ENCODE data around the gene GNG2. TPM values are rescaled to one million over a fixed set of nuclear protein-coding genes. Genes with fewer than 3 reads are reported as not detected.

The GNG2 gene
- total and polyA plus RNA-seq, 10 of the 15 experiments (the other 5 are each of a cell fraction or from before 2014, with no cell fraction given) = 31.6 to 114 (median 66.4) TPM

DNA sequence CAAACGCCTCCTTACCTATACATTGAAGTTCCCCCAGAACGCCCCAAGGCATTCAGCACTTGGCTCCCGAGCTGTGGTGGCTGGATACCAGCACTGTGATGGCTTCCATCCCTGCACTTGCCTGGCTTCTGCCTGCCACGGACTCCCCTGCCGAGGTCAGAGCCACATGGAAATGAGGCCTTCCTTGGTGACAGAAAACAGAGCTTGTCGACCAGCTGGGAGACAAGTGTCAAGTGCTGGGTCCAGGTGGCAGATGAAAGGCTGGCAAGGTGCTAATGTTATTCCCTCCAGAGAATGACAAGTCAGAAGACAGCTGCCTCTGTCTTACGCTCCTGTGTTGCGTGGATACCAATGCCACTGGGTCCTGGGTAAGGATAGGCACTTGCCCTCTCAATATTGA, 26.2 kb upstream of the GNG2 start:
- TF ChIP-seq WRNIP1 (IDR thresholded peaks at IDR 0.05; ENCODE audit: borderline replicate concordance, low read depth, low read length) (no peak), ETV6 (conservative IDR thresholded peaks at IDR 0.05 in 1 of 2, IDR thresholded peaks at IDR 0.05 in 1 of 2; ENCODE audit: borderline replicate concordance in 1 of 2, low read depth in 1 of 2) (no peak), STAT3 (IDR thresholded peaks at IDR 0.05; ENCODE audit: low read depth, low read length) (no peak)
- TF ChIP-seq, protein P1, sequence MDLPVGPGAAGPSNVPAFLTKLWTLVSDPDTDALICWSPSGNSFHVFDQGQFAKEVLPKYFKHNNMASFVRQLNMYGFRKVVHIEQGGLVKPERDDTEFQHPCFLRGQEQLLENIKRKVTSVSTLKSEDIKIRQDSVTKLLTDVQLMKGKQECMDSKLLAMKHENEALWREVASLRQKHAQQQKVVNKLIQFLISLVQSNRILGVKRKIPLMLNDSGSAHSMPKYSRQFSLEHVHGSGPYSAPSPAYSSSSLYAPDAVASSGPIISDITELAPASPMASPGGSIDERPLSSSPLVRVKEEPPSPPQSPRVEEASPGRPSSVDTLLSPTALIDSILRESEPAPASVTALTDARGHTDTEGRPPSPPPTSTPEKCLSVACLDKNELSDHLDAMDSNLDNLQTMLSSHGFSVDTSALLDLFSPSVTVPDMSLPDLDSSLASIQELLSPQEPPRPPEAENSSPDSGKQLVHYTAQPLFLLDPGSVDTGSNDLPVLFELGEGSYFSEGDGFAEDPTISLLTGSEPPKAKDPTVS (IDR thresholded peaks at IDR 0.05; ENCODE audit: low read depth, low read length) = no peak
- H3K79me2 ChIP-seq (ENCODE audit: control insufficient read depth, insufficient read depth, low read length) = no peaks in the 10 kb centered on the region

DNA sequence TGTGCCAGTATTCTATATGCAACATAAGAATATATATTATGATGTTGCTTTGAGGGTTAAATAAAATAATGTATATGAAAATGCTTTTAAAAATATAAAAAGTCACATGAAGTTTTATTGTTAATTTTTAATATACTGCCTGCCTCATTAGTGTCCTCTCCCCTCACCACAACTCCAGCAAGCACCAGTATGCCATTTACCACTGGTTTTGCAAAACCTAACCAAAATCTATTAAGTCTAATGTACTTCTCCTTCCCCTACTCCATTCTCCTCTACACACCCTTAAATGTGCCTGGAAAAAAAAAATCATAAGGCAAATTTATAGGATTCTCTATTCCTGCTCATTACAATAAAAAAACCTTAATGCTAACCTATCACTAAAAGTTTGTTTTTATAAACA, 24.0 kb upstream of the GNG2 start:
- H4K20me1 ChIP-seq (ENCODE audit: control insufficient read depth, insufficient read depth) = no peaks in the 10 kb centered on the region
- FAIRE-seq (no peak), ATAC-seq (no peak), DNase-seq (ENCODE audit: low read depth, low spot score) (no peak)
- no peak overlapping the region for H3K4me2 ChIP-seq (ENCODE audit: control insufficient read depth, insufficient read depth)
- CTCF ChIA-PET = no interaction called here
- H3K9ac ChIP-seq (ENCODE audit: control insufficient read depth, insufficient read depth, low read length) = no peak overlapping the region
- H2AFZ ChIP-seq (ENCODE audit: control insufficient read depth, low read depth, low read length) = no peak overlapping the region
- SMC1A ChIA-PET (ENCODE audit: uncharacterized antibody, unreplicated experiment) = no interaction called here
- H3K27me3 ChIP-seq (replicated peaks in 1 of 2; ENCODE audit: control insufficient read depth in 2 of 2, insufficient read depth in 2 of 2, low read length in 1 of 2) = no peaks in the 10 kb centered on the region; a peak in 1 of 4 replicates
- in situ Hi-C loops (cut with MboI) (no loop called here), intact Hi-C loops (cut with micrococcal nuclease; ENCODE audit: unreplicated experiment) (no loop called here)
- no TSS peak for BruUV-seq (replicated peaks)
- no peaks in the 10 kb centered on the region for H3K36me3 ChIP-seq (ENCODE audit: control insufficient read depth in 2 of 2, insufficient read depth in 2 of 2, low read length in 1 of 2)
- no peaks in the 10 kb centered on the region for H3K4me1 ChIP-seq (ENCODE audit: control insufficient read depth, insufficient read depth, low read length)
- H3K4me3 ChIP-seq = no peak overlapping the region
- RAD21 ChIA-PET (ENCODE audit: unreplicated experiment) = no interaction called here
- H3K9me3 ChIP-seq (replicated peaks; ENCODE audit: control insufficient read depth, insufficient read depth, low read length) = no peaks in the 10 kb centered on the region; the same call in 1 of the 3 replicates
- no peak overlapping the region for H3K27ac ChIP-seq (ENCODE audit: control insufficient read depth, insufficient read depth)
- POLR2A ChIA-PET = no interaction called here
- H3K79me2 ChIP-seq (ENCODE audit: control insufficient read depth, insufficient read depth, low read length) = no peaks in the 10 kb centered on the region
- TF ChIP-seq NFXL1 (IDR thresholded peaks at IDR 0.05; ENCODE audit: borderline replicate concordance) (no peak), EZH2 (IDR thresholded peaks at IDR 0.05; ENCODE audit: borderline replicate concordance, control insufficient read depth, low read depth, low read length) (no peak), MTA2 (IDR thresholded peaks at IDR 0.05; ENCODE audit: low read depth) (no peak), NBN (IDR thresholded peaks at IDR 0.05) (no peak), SMARCA5 (IDR thresholded peaks at IDR 0.05) (no peak)
- TF ChIP-seq, protein P2, sequence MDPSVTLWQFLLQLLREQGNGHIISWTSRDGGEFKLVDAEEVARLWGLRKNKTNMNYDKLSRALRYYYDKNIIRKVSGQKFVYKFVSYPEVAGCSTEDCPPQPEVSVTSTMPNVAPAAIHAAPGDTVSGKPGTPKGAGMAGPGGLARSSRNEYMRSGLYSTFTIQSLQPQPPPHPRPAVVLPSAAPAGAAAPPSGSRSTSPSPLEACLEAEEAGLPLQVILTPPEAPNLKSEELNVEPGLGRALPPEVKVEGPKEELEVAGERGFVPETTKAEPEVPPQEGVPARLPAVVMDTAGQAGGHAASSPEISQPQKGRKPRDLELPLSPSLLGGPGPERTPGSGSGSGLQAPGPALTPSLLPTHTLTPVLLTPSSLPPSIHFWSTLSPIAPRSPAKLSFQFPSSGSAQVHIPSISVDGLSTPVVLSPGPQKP (IDR thresholded peaks at IDR 0.05; ENCODE audit: low read depth, low read length) = no peak
- TF ChIP-seq, protein P3, sequence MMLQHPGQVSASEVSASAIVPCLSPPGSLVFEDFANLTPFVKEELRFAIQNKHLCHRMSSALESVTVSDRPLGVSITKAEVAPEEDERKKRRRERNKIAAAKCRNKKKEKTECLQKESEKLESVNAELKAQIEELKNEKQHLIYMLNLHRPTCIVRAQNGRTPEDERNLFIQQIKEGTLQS (IDR thresholded peaks at IDR 0.05; ENCODE audit: borderline replicate concordance, extremely low read depth, low read depth, low read length) = no peak
- TF ChIP-seq, protein P4, sequence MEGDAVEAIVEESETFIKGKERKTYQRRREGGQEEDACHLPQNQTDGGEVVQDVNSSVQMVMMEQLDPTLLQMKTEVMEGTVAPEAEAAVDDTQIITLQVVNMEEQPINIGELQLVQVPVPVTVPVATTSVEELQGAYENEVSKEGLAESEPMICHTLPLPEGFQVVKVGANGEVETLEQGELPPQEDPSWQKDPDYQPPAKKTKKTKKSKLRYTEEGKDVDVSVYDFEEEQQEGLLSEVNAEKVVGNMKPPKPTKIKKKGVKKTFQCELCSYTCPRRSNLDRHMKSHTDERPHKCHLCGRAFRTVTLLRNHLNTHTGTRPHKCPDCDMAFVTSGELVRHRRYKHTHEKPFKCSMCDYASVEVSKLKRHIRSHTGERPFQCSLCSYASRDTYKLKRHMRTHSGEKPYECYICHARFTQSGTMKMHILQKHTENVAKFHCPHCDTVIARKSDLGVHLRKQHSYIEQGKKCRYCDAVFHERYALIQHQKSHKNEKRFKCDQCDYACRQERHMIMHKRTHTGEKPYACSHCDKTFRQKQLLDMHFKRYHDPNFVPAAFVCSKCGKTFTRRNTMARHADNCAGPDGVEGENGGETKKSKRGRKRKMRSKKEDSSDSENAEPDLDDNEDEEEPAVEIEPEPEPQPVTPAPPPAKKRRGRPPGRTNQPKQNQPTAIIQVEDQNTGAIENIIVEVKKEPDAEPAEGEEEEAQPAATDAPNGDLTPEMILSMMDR (IDR thresholded peaks at IDR 0.05 in 2 of 3, conservative IDR thresholded peaks at IDR 0.05 in 1 of 3; ENCODE audit: control insufficient read depth in 2 of 3, extremely low read depth in 1 of 3, insufficient read depth in 1 of 3, low read depth in 3 of 3, low read length in 3 of 3) = no peak

More for the DNA sequence above, 26.2 kb upstream of the GNG2 start:
- H3K9ac ChIP-seq (ENCODE audit: control insufficient read depth, insufficient read depth, low read length) = no peak overlapping the region
- DNase-seq (ENCODE audit: low read depth, low spot score) = no peak
- no TSS peak for BruUV-seq (replicated peaks)
- H3K36me3 ChIP-seq (ENCODE audit: control insufficient read depth in 2 of 2, insufficient read depth in 2 of 2, low read length in 1 of 2) = no peaks in the 10 kb centered on the region
- intact Hi-C loops (cut with micrococcal nuclease; ENCODE audit: unreplicated experiment) (no loop called here), in situ Hi-C loops (cut with MboI) (no loop called here)
- H3K27ac ChIP-seq (ENCODE audit: control insufficient read depth, insufficient read depth) = no peak overlapping the region
- RAD21 ChIA-PET (ENCODE audit: unreplicated experiment) = no interaction called here
- no peaks in the 10 kb centered on the region for H4K20me1 ChIP-seq (ENCODE audit: control insufficient read depth, insufficient read depth)
- no peaks in the 10 kb centered on the region; the same call in 1 of the 3 replicates for H3K9me3 ChIP-seq (replicated peaks; ENCODE audit: control insufficient read depth, insufficient read depth, low read length)
- POLR2A ChIA-PET = no interaction called here
- WGBS (ENCODE audit: insufficient coverage, insufficient replicate concordance, low lambda C conversion rate, missing lambda C conversion rate) = 66% methylated on average over 8 of the region's 8 CpGs
- H3K4me1 ChIP-seq (ENCODE audit: control insufficient read depth, insufficient read depth, low read length) = no peaks in the 10 kb centered on the region
- no peak overlapping the region for H2AFZ ChIP-seq (ENCODE audit: control insufficient read depth, low read depth, low read length)
- SMC1A ChIA-PET (ENCODE audit: uncharacterized antibody, unreplicated experiment) = interaction anchor here (0.9 to 1.2 kb wide), 3 partner anchors 10 to 145 kb away, joined by 3 read pairs; no protein-coding TSS in a partner anchor
- H3K4me3 ChIP-seq = no peak overlapping the region
- CTCF ChIA-PET = no interaction called here
- no peak overlapping the region for H3K4me2 ChIP-seq (ENCODE audit: control insufficient read depth, insufficient read depth)
- FAIRE-seq = no peak
- ATAC-seq = no peak
- no peaks in the 10 kb centered on the region; a peak in 1 of 4 replicates for H3K27me3 ChIP-seq (replicated peaks in 1 of 2; ENCODE audit: control insufficient read depth in 2 of 2, insufficient read depth in 2 of 2, low read length in 1 of 2)
